Measurements from ENCODE around the gene BRD2.
A peak's percentile ranks its signal among the peaks of the same experiment; 100 is the strongest.
"Not testable (repeated sequence)": the region's sequence is repeated elsewhere in the genome, so short reads cannot be mapped to it uniquely, and the experiment has no call there.

Gene BRD2

GRCh38 chr6:32968093-32968866 is at the start of gene BRD2:
BRD2 (plus strand) TSS chr6:32968594; CDS start chr6:32972899, 4,305 bp downstream.
- peaks cover 43% of the 10 kb centered on the region for H3K4me1 Mint-ChIP-seq
- H3K27me3 Mint-ChIP-seq: no peaks in the 10 kb centered on the region
- H3K27ac Mint-ChIP-seq: peak within 1 kb of the TSS; percentile 99 to 100
- ATAC-seq (peak; percentile 46), DNase-seq (peak; percentile 97 to 98)
- peak within 1 kb of the TSS; percentile 75 to 82 for H3K4me3 Mint-ChIP-seq
- H3K9me3 Mint-ChIP-seq: no peaks in the 10 kb centered on the region

DNA sequence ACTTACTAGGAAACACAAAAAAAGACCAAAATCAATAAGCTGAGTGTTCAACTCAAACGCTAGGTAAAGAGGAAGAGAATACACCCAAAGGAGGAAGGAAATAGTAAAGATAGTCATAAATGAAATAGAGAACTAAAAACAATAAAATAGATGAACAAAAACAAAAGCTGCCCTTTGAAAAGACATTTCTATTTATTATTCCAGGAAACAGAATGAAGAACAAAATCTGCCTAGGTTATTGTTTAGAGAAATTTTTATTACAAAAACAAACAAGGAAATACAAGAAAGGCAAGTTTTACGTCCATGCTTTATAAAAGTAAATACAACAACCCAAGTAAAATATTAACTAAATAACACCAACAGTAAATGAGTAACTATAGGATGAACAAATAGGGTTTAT is 47.7 kb upstream of the BRD2 start:
- Mint-ChIP-seq H3K27me3 (peaks cover 10% of the 10 kb centered on the region), H3K4me3 (no peak overlapping the region), H3K27ac (no peak overlapping the region), H3K4me1 (no peaks in the 10 kb centered on the region), H3K9me3 (no peaks in the 10 kb centered on the region)
- ATAC-seq (no peak), DNase-seq (no peak)

DNA sequence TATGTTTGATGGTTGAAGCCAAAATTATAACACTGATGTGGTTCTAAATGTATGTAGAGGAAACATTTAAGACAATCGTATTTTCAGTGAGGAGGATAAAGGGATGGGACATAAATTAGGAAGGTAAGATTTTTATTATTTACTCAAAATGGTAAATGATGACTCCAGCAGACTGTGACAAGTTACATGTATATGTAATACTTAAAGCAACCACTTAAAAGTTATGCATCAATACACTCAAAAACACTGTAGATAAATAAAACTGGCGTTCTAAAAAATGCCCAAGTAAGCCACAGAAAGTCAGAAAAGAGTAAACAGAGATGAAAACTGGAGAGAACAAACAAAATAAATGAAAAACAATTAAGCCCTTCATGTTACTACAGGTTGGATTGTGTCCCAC is 46.3 kb upstream of the BRD2 start:
- no peaks in the 10 kb centered on the region for H3K9me3 Mint-ChIP-seq

DNA sequence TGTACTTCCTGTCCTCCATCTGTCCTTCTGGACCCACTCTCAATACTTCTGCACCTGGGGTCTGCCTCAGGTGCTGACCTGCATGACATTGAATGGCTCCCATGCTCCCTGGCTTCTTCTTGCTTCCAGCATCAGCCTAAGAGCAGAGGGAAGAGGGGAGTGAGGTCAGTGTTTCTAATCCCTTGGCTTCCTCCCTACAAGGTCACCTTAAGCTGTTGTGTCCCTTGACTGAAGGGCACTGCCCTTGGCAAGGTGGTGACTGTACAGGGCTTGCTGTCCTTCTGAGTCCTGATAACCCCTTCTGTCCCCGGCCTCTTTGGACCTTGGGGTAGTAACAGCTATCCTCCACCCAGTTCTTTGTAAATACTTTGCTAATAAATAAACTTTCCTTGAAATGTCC is 37.2 kb upstream of the BRD2 start:
- no peak for DNase-seq
- H3K4me3 Mint-ChIP-seq: no peak overlapping the region
- H3K9me3 Mint-ChIP-seq: no peaks in the 10 kb centered on the region
- ATAC-seq: no peak
- H3K27me3 Mint-ChIP-seq: no peaks in the 10 kb centered on the region
- peaks cover 5% of the 10 kb centered on the region for H3K4me1 Mint-ChIP-seq
- peak overlapping the region in 1 of 2 donors; percentile 14 for H3K27ac Mint-ChIP-seq

More for the DNA sequence above, 46.3 kb upstream of the BRD2 start:
- no peaks in the 10 kb centered on the region for H3K4me1 Mint-ChIP-seq
- peaks cover 10% of the 10 kb centered on the region for H3K27me3 Mint-ChIP-seq
- H3K27ac Mint-ChIP-seq: no peak overlapping the region
- DNase-seq (no peak), ATAC-seq (no peak)
- no peak overlapping the region for H3K4me3 Mint-ChIP-seq

GRCh38 chr6:32932132-32932868 is 36.1 kb upstream of the BRD2 start:
- H3K4me3 Mint-ChIP-seq: no peak overlapping the region
- DNase-seq (no peak), ATAC-seq (no peak)
- H3K27ac Mint-ChIP-seq: no peak overlapping the region
- H3K27me3 Mint-ChIP-seq: no peaks in the 10 kb centered on the region
- no peaks in the 10 kb centered on the region for H3K9me3 Mint-ChIP-seq
- H3K4me1 Mint-ChIP-seq: peaks cover 5% of the 10 kb centered on the region

DNA sequence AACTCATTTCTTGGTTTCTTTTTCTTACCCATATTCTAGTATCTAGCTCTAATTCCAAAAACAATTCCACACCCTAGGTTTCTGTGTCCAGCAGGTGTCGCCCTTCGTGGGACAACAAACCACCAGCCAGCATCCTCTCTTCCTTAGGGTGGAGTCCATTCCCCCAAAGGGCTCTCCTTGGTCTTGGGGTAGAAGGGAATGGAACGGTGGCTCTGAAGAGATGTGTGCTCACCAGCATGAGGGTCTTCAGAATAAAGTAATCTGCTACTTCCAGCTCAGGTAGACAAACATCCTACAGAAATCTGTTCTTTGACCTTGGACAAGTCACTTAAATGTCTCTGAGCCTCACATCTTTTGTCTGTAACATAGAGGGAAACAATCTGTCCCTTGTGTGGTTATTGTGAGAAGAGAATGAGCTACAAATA is 34.7 kb upstream of the BRD2 start:
- no peak overlapping the region for H3K4me3 Mint-ChIP-seq
- no peaks in the 10 kb centered on the region for H3K27me3 Mint-ChIP-seq
- H3K27ac Mint-ChIP-seq: no peak overlapping the region
- DNase-seq (peak; percentile 50 to 54), ATAC-seq (peak; percentile 53)
- peaks cover 12% of the 10 kb centered on the region for H3K4me1 Mint-ChIP-seq
- no peaks in the 10 kb centered on the region for H3K9me3 Mint-ChIP-seq

DNA sequence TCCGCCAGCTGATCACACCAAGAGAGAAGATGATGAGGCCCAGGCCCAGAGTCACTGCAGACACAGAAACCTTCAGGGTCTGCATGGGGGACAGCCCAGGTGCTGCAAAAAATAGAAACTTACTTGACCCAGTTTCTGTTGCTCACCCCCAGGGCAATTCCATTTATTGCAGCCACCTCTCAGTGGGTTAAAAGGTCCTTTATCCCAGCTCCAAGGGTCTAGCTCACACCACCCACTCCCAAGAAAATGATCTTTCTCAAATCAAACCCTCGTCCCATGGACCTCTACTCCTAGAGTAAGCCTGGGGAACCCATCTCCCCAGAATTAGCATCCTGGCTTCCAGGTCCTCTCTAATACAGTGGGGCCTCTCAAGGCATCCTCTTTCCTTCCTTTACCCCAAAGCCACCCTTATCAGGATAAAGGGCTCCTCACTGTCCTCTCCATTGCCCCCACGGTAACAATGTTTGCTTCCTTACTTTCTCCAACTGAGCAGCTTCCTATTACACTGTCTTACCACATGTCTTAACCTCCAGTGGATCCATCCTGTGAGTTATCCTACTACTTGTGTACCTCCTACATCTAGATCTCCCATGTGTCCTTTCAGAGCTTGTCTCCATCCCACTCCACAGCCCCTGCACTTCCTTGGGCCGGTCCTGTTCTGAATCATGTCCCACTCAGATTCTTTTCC is 32.7 kb upstream of the BRD2 start:
- Mint-ChIP-seq H3K27ac (no peak overlapping the region), H3K4me1 (peaks cover 13% of the 10 kb centered on the region), H3K27me3 (no peaks in the 10 kb centered on the region), H3K9me3 (no peaks in the 10 kb centered on the region), H3K4me3 (no peak overlapping the region)
- no peak for ATAC-seq
- DNase-seq: no peak

- ATAC-seq (no peak), DNase-seq (no peak)
- Mint-ChIP-seq H3K4me3 (no peak overlapping the region), H3K27ac (peak overlapping the region in 1 of 2 donors; percentile 59), H3K27me3 (no peaks in the 10 kb centered on the region), H3K9me3 (no peaks in the 10 kb centered on the region), H3K4me1 (peaks cover 20% of the 10 kb centered on the region)
Measured at GRCh38 chr6:32936239-32937152, 31.9 kb upstream of the BRD2 start.

- H3K27me3 Mint-ChIP-seq: no peaks in the 10 kb centered on the region
- H3K9me3 Mint-ChIP-seq: no peaks in the 10 kb centered on the region
Measured at GRCh38 chr6:32937230-32937633, 31.2 kb upstream of the BRD2 start.

DNA sequence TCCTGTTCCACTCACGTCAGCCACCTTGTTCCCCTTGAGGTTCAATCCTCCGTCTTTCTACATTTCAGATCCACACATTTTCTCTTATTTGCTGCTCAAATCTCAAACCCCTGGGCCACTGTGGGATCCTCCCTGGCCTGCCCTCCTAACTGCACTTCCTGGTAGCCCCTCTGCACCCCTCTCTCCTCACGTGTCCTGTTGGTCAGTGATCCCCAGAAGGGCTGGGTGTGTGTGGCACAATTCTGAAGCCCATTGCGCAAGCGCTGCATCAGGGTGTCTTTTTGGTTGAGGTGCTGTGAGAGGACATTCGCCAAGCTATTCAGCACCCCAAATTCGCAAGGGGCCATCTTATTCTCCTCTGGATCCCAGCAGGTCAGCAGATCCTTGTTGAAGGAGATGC is 29.9 kb upstream of the BRD2 start:
- Mint-ChIP-seq H3K4me1 (peaks cover 38% of the 10 kb centered on the region), H3K27ac (no peak overlapping the region), H3K4me3 (no peak overlapping the region), H3K27me3 (no peaks in the 10 kb centered on the region), H3K9me3 (no peaks in the 10 kb centered on the region)
- ATAC-seq (no peak), DNase-seq (no peak)

More at GRCh38 chr6:32937230-32937633, 31.2 kb upstream of the BRD2 start:
- DNase-seq (no peak), ATAC-seq (no peak)
- peaks cover 27% of the 10 kb centered on the region for H3K4me1 Mint-ChIP-seq
- H3K27ac Mint-ChIP-seq: no peak overlapping the region
- no peak overlapping the region for H3K4me3 Mint-ChIP-seq

DNA sequence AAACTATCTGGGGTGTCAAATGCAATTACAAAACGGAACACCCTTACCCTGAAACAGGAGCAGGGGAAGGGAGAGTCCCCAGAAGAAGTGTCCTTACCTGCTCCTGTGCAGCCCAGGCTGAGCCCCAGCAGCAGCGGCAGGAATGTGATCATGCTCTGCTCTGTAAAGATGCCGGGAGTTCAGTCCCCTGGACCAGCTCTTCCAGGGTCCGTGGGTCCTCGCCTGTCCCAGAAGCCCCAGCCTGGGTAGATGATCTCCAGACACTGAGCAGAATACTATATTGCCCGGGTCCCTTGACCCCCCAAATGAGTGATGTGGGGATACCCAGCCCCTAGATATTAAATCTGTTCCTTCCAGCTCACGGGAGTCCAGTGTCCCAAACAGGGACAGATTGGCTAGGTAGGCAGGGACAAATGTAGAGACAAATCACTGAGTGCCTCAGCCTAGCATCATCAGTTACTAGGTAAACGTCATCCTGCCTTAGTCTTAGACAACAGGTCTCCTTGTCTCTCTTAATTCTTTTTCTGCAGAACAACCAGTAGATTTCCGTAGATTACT is 27.7 kb upstream of the BRD2 start, which contains the start of gene HLA-DMB:
TSS of gene HLA-DMB (minus strand) at position 373 of the 558 bp plus-strand sequence. CDS start at position 152, 221 bp downstream.
- Mint-ChIP-seq H3K9me3 (no peaks in the 10 kb centered on the region), H3K4me1 (peaks cover 57% of the 10 kb centered on the region), H3K27ac (peak within 1 kb of the TSS; percentile 84 to 89), H3K27me3 (no peaks in the 10 kb centered on the region), H3K4me3 (peak within 1 kb of the TSS; percentile 84 to 86)
- ATAC-seq (peak; percentile 87), DNase-seq (peak in 1 of 2 donors; percentile 59)

DNA sequence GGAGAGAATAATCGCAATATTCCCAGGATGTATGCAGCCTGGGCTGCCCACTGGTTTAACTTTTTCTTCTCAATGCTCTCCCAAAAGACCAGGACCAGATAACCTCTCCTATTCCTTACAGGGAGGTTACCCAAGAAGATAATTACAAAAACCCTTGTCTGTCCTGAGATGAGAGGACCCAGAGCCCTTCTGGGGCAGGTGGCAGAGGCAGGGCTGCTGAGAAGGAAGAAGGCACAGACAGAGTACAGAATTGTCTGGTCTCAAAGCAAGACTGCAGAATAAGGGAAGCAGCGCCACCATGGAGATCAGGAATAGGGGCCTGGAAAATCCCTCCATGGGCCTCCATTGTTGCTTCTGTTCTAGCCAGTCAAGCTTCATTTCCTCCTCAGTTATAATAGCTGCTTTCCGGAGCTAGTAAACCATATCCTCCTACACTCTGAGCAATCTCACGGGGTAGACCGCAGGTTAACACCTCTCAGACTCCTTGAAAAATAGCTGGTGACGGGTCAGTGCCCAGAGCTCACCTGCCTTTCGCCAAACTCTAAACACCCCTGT is 27.1 kb upstream of the BRD2 start:
- H3K4me3 Mint-ChIP-seq: peak overlapping the region; percentile 84 to 86
- DNase-seq: peak; percentile 62 to 64
- H3K9me3 Mint-ChIP-seq: no peaks in the 10 kb centered on the region
- no peaks in the 10 kb centered on the region for H3K27me3 Mint-ChIP-seq
- H3K4me1 Mint-ChIP-seq: peaks cover 63% of the 10 kb centered on the region
- ATAC-seq: peak; percentile 88
- peak overlapping the region; percentile 84 to 89 for H3K27ac Mint-ChIP-seq

DNA sequence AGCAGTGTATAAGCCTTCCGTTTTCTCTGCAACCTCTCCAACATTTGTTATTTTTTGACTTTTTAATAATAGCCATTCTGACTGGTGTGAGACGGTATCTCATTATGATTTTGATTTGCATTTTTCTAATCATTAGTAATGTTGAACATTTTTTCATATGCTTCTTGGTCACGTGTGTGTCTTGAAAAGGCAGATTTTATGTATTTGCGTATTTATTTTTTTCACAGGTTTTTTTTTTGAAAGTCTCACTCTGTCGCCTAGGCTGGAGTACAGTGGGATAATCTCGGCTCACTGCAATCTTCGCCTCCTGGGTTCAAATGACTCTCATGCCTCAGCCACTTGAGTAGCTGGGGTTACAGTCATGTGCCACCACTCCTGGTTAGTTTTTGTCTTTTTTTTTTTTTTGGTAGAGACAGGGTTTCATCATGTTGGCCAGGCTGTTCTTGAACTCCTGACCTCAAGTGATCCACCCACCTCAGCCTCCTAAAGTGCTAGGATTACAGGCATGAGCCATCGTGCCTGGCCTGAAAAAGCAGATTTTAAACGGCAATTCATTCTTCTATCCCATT is 25.8 kb upstream of the BRD2 start:
- H3K27ac Mint-ChIP-seq, ATAC-seq, DNase-seq, H3K4me3 Mint-ChIP-seq, H3K9me3 Mint-ChIP-seq, H3K27me3 Mint-ChIP-seq: not testable (repeated sequence)
- peaks cover 76% of the 10 kb centered on the region for H3K4me1 Mint-ChIP-seq
